T-cell (primary cell): Measurements from ENCODE around the gene FGG. TPM values are rescaled to one million over a fixed set of nuclear protein-coding genes. Genes with fewer than 3 reads are reported as not detected.

Experiments
- total RNA-seq, 35 experiments: library from RNA in 6 of 35; stranded (reverse) in 6 of 35; fragments of 120-200 nt in 1 of 35; gene quantifications; one replicate each; pipeline versions ENCODE4 v1.2.1 to v1.2.4 and lab custom pipeline; 2013 to 2026

The FGG gene
- total RNA-seq, 5 donors from 2014 or later (not counting 1 experiment from before 2014, with no cell fraction given): 1.7 to 4.9 (median 3.6) TPM; not detected in 2

Other genes with a start within 250 kb of the FGG start
- gene DCHS2, start 120.9 kb downstream of the FGG start, total RNA-seq: under 1 TPM in 3 of 5 donors, not detected in 2; 0.09 to 0.44 (median 0.13) TPM
- 10 to 100 TPM; 58.7 to 77.4 (median 62.7) TPM for gene PLRG1, start 62.3 kb downstream of the FGG start, total RNA-seq
- 1 to 10 TPM in 3 of 5 donors, not detected in 2; 2.5 to 4.2 (median 3.0) TPM for gene FGB, start 49.6 kb downstream of the FGG start, total RNA-seq
- gene FGA, start 21.9 kb downstream of the FGG start, total RNA-seq: 1 to 10 TPM in 3 of 5 donors, not detected in 2; 4.6 to 6.9 (median 4.8) TPM
- gene LRAT, start 131.3 kb upstream of the FGG start, total RNA-seq: not detected
- not detected for gene RBM46, start 168.6 kb upstream of the FGG start, total RNA-seq